ENCODE data around the gene SMAD9.

Gene SMAD9

GRCh38 chr13:36919833-36920615, at the start of gene SMAD9:
SMAD9 (minus strand) TSS chr13:36920238; CDS start chr13:36879689, 40,549 bp downstream.
- no peak for DNase-seq (ENCODE audit: extremely low read depth in 1 of 2, low read depth in 1 of 2)

GRCh38 chr13:36966404-36966803, 46.4 kb upstream of the SMAD9 start:
- no peak for DNase-seq (ENCODE audit: extremely low read depth in 1 of 2, low read depth in 1 of 2)

GRCh38 chr13:36965767-36966166, 45.7 kb upstream of the SMAD9 start:
- no peak for DNase-seq (ENCODE audit: extremely low read depth in 1 of 2, low read depth in 1 of 2)

- no peak for DNase-seq (ENCODE audit: extremely low read depth in 1 of 2, low read depth in 1 of 2)
These were observed 39.5 kb upstream of the SMAD9 start for GRCh38 chr13:36959456-36960116.

GRCh38 chr13:36954542-36954941, 34.5 kb upstream of the SMAD9 start:
- DNase-seq (ENCODE audit: extremely low read depth in 1 of 2, low read depth in 1 of 2): no peak

GRCh38 chr13:36950920-36951319, 30.9 kb upstream of the SMAD9 start:
- no peak for DNase-seq (ENCODE audit: extremely low read depth in 1 of 2, low read depth in 1 of 2)

- DNase-seq (ENCODE audit: extremely low read depth in 1 of 2, low read depth in 1 of 2): no peak
These were observed 30.3 kb upstream of the SMAD9 start for GRCh38 chr13:36950330-36950729.

GRCh38 chr13:36945078-36945477, 25.0 kb upstream of the SMAD9 start:
- DNase-seq (ENCODE audit: extremely low read depth in 1 of 2, low read depth in 1 of 2): no peak

- DNase-seq (ENCODE audit: extremely low read depth in 1 of 2, low read depth in 1 of 2): no peak
These were observed 5.6 kb upstream of the SMAD9 start for GRCh38 chr13:36925603-36926002.

GRCh38 chr13:36924001-36924400, 4.0 kb upstream of the SMAD9 start:
- no peak for DNase-seq (ENCODE audit: extremely low read depth in 1 of 2, low read depth in 1 of 2)

GRCh38 chr13:36921631-36922301, 1.7 kb upstream of the SMAD9 start:
- no peak for DNase-seq (ENCODE audit: extremely low read depth in 1 of 2, low read depth in 1 of 2)

- DNase-seq (ENCODE audit: extremely low read depth in 1 of 2, low read depth in 1 of 2): no peak
These were observed 663 bp upstream of the SMAD9 start for GRCh38 chr13:36920616-36921185.

- no peak for DNase-seq (ENCODE audit: extremely low read depth in 1 of 2, low read depth in 1 of 2)
These were observed 736 bp downstream of the SMAD9 start for GRCh38 chr13:36919171-36919832.

- DNase-seq (ENCODE audit: extremely low read depth in 1 of 2, low read depth in 1 of 2): no peak
These were observed 1.5 kb downstream of the SMAD9 start for GRCh38 chr13:36918246-36919131.

- no peak for DNase-seq (ENCODE audit: extremely low read depth in 1 of 2, low read depth in 1 of 2)
These were observed 2.7 kb downstream of the SMAD9 start for GRCh38 chr13:36917311-36917710.

- DNase-seq (ENCODE audit: extremely low read depth in 1 of 2, low read depth in 1 of 2): no peak
These were observed 4.0 kb downstream of the SMAD9 start for GRCh38 chr13:36915896-36916640.

- DNase-seq (ENCODE audit: extremely low read depth in 1 of 2, low read depth in 1 of 2): no peak
These were observed 4.9 kb downstream of the SMAD9 start for GRCh38 chr13:36915106-36915505.

- DNase-seq (ENCODE audit: extremely low read depth in 1 of 2, low read depth in 1 of 2): no peak
These were observed 5.4 kb downstream of the SMAD9 start for GRCh38 chr13:36914648-36915047.

- DNase-seq (ENCODE audit: extremely low read depth in 1 of 2, low read depth in 1 of 2): no peak
These were observed 6.6 kb downstream of the SMAD9 start for GRCh38 chr13:36913463-36913862.
